Measurements from ENCODE around the gene HTT. TPM values are rescaled to one million over a fixed set of nuclear protein-coding genes. Genes with fewer than 3 reads are reported as not detected.

Gene HTT
- total RNA-seq, 1 donor from 2014 or later: 65.2 TPM

DNA sequence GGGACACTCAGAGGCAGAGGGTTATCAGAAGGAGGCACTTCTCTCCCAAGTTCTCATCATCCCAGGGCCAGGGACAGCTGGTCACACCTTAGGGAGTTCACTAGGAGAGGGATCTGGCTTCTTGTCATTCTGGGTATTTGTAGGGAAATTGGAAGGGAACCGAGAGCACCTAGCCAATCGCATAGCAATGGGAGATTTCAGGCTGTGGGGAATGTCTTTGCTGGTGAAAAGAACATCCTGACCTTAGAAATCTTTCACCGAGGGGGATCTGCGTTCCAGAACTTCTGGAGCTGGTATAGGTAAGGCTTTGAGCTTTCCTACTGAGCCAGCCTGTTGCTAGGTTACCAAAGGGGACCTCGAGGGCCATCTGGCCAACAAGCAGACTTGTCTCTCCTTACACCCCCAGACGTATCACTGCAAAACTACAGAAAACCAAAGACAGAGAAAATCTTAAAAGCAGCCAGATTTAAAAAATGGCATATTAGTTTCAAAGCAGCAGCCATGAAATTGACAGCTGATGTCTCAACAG is 6.9 kb upstream of the HTT start:
- Mint-ChIP-seq H3K27ac (ENCODE audit: unreplicated experiment) (no peak overlapping the region), H3K36me3 (ENCODE audit: low read depth, unreplicated experiment) (peaks cover 1% of the 10 kb centered on the region), H3K4me3 (ENCODE audit: unreplicated experiment) (no peak overlapping the region), H3K27me3 (ENCODE audit: low read depth, unreplicated experiment) (peaks cover 12% of the 10 kb centered on the region), H3K4me1 (ENCODE audit: low read depth, unreplicated experiment) (peaks cover 10% of the 10 kb centered on the region), H3K9me3 (ENCODE audit: unreplicated experiment) (peaks cover 16% of the 10 kb centered on the region)
- Histone ChIP-seq H3K79me2 (ENCODE audit: insufficient read depth, low read length) (no peaks in the 10 kb centered on the region), H4K20me1 (ENCODE audit: insufficient read depth, low read length) (no peaks in the 10 kb centered on the region), H2AFZ (ENCODE audit: low read depth, low read length) (no peak overlapping the region), H3K9ac (ENCODE audit: low read length) (no peak overlapping the region), H3K4me1 (ENCODE audit: insufficient read depth, low read length) (peaks cover 8% of the 10 kb centered on the region), H3K4me3 (ENCODE audit: insufficient read depth, low read depth, low read length) (no peak overlapping the region), H3K4me2 (ENCODE audit: low read length) (no peak overlapping the region), H3K36me3 (ENCODE audit: insufficient read depth, low read length) (no peaks in the 10 kb centered on the region), H3K27ac (ENCODE audit: low read depth, low read length) (no peak overlapping the region), H3K9me3 (ENCODE audit: insufficient read depth, low read depth, low read length) (no peaks in the 10 kb centered on the region), H3K27me3 (ENCODE audit: insufficient read depth, low read length) (no peaks in the 10 kb centered on the region)
- FAIRE-seq: no peak
- no peak for TF ChIP-seq EZH2 (IDR thresholded peaks at IDR 0.05; ENCODE audit: insufficient read depth, low read length)
- TF ChIP-seq, protein P1, sequence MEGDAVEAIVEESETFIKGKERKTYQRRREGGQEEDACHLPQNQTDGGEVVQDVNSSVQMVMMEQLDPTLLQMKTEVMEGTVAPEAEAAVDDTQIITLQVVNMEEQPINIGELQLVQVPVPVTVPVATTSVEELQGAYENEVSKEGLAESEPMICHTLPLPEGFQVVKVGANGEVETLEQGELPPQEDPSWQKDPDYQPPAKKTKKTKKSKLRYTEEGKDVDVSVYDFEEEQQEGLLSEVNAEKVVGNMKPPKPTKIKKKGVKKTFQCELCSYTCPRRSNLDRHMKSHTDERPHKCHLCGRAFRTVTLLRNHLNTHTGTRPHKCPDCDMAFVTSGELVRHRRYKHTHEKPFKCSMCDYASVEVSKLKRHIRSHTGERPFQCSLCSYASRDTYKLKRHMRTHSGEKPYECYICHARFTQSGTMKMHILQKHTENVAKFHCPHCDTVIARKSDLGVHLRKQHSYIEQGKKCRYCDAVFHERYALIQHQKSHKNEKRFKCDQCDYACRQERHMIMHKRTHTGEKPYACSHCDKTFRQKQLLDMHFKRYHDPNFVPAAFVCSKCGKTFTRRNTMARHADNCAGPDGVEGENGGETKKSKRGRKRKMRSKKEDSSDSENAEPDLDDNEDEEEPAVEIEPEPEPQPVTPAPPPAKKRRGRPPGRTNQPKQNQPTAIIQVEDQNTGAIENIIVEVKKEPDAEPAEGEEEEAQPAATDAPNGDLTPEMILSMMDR (IDR thresholded peaks at IDR 0.05; ENCODE audit: insufficient read depth, low read depth, low read length): no peak
- no peak for DNase-seq (ENCODE audit: low read depth)

GRCh38 chr4:3069661-3070199 is 4.8 kb upstream of the HTT start:
- H3K9me3 ChIP-seq (ENCODE audit: insufficient read depth, low read depth, low read length): no peaks in the 10 kb centered on the region
- H3K4me1 Mint-ChIP-seq (ENCODE audit: low read depth, unreplicated experiment): peaks cover 5% of the 10 kb centered on the region
- H3K4me3 Mint-ChIP-seq (ENCODE audit: unreplicated experiment): no peak overlapping the region
- H3K27ac Mint-ChIP-seq (ENCODE audit: unreplicated experiment): no peak overlapping the region
- peaks cover 15% of the 10 kb centered on the region for H3K4me1 ChIP-seq (ENCODE audit: insufficient read depth, low read length)
- peaks cover 1% of the 10 kb centered on the region for H3K36me3 Mint-ChIP-seq (ENCODE audit: low read depth, unreplicated experiment)
- no peak for TF ChIP-seq EZH2 (IDR thresholded peaks at IDR 0.05; ENCODE audit: insufficient read depth, low read length)
- TF ChIP-seq, protein P1 (IDR thresholded peaks at IDR 0.05; ENCODE audit: insufficient read depth, low read depth, low read length): no peak
- no peak overlapping the region for H2AFZ ChIP-seq (ENCODE audit: low read depth, low read length)
- H3K9me3 Mint-ChIP-seq (ENCODE audit: unreplicated experiment): peaks cover 14% of the 10 kb centered on the region
- no peak overlapping the region for H3K4me3 ChIP-seq (ENCODE audit: insufficient read depth, low read depth, low read length)
- no peak overlapping the region for H3K27ac ChIP-seq (ENCODE audit: low read depth, low read length)
- no peak overlapping the region for H3K4me2 ChIP-seq (ENCODE audit: low read length)
- peaks cover 6% of the 10 kb centered on the region for H3K27me3 Mint-ChIP-seq (ENCODE audit: low read depth, unreplicated experiment)
- H3K79me2 ChIP-seq (ENCODE audit: insufficient read depth, low read length): no peaks in the 10 kb centered on the region
- DNase-seq (ENCODE audit: low read depth) (no peak), FAIRE-seq (no peak)
- no peaks in the 10 kb centered on the region for H3K27me3 ChIP-seq (ENCODE audit: insufficient read depth, low read length)
- H3K9ac ChIP-seq (ENCODE audit: low read length): no peak overlapping the region
- H3K36me3 ChIP-seq (ENCODE audit: insufficient read depth, low read length): no peaks in the 10 kb centered on the region
- no peaks in the 10 kb centered on the region for H4K20me1 ChIP-seq (ENCODE audit: insufficient read depth, low read length)

Measured in astrocyte (in vitro differentiated cells and primary cell).